Prostate gland (tissue), 2 donors: ENCODE measurements around the gene PTPA.

Experiments used
- POLR2A ChIP-seq: fragments of 450-650 bp; IDR thresholded peaks from one replicate; pipeline ENCODE4 v1.6.1; 2016; ENCODE audit warnings: antibody characterized with exemption, mild to moderate bottlenecking
- POLR2AphosphoS5 ChIP-seq: sonication (generic); formaldehyde crosslinking; IDR thresholded peaks from one replicate; pipeline ENCODE4 v1.6.1; 2017; ENCODE audit warnings: antibody characterized with exemption
- TF ChIP-seq, protein P1 (sequence below), 4 experiments: fragments of 200-600 bp in 2 of 4; fragments of 450-650 bp in 2 of 4; sonication (generic) in 2 of 4; IDR thresholded peaks; 1 replicate in 3 of 4; 2 replicates in 1 of 4; pipeline ENCODE4 v1.5.1; 2016 to 2019; ENCODE audit warnings: antibody characterized with exemption in 4 of 4, mild to moderate bottlenecking in 2 of 4, moderate library complexity in 2 of 4

DNA sequence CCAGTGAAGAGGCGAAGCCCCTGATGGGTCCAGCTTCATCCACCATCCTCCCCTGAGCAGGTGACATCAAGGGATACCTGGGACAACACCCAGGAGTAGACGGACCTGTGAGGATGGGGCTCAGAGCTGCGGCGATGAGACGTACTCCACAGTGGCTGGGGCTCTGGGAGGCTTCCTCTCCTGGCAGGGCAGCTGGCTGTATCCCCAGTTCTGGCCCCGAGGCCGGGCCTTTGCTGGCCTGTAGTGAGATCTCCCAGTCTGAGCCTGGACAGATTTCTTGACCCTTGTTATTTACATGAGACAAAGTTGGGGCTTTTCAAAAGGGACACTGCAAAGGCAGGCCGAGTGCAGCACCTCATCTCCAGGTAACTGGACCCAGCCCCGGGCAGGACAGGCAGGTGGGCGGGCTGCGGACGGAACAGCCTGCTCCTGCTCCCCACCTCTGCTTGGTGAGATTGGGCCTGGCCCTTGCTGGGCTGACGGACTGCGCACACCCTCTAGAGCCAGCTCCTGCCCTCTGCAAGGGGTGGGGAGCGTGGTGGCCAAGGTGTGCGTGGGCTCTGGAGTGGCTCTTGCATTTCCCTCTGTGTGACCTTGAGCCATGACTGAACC, 43.8 kb downstream of the PTPA start:
- TF ChIP-seq, protein P1, sequence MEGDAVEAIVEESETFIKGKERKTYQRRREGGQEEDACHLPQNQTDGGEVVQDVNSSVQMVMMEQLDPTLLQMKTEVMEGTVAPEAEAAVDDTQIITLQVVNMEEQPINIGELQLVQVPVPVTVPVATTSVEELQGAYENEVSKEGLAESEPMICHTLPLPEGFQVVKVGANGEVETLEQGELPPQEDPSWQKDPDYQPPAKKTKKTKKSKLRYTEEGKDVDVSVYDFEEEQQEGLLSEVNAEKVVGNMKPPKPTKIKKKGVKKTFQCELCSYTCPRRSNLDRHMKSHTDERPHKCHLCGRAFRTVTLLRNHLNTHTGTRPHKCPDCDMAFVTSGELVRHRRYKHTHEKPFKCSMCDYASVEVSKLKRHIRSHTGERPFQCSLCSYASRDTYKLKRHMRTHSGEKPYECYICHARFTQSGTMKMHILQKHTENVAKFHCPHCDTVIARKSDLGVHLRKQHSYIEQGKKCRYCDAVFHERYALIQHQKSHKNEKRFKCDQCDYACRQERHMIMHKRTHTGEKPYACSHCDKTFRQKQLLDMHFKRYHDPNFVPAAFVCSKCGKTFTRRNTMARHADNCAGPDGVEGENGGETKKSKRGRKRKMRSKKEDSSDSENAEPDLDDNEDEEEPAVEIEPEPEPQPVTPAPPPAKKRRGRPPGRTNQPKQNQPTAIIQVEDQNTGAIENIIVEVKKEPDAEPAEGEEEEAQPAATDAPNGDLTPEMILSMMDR (IDR thresholded peaks at IDR 0.05) = no peak
- TF ChIP-seq POLR2A = no peak
- no peak for TF ChIP-seq POLR2AphosphoS5
